Fibroblast of skin of abdomen (primary cell): ENCODE results near the gene RAD50.
A peak's percentile ranks its signal among the peaks of the same experiment; 100 is the strongest.
"Not testable (repeated sequence)": the region's sequence is repeated elsewhere in the genome, so short reads cannot be mapped to it uniquely, and the experiment has no call there.

Source experiments
- DNase-seq: peaks from one replicate; pipeline ENCODE4 v3.0.0-alpha.2; 2013

RAD50 gene

DNA sequence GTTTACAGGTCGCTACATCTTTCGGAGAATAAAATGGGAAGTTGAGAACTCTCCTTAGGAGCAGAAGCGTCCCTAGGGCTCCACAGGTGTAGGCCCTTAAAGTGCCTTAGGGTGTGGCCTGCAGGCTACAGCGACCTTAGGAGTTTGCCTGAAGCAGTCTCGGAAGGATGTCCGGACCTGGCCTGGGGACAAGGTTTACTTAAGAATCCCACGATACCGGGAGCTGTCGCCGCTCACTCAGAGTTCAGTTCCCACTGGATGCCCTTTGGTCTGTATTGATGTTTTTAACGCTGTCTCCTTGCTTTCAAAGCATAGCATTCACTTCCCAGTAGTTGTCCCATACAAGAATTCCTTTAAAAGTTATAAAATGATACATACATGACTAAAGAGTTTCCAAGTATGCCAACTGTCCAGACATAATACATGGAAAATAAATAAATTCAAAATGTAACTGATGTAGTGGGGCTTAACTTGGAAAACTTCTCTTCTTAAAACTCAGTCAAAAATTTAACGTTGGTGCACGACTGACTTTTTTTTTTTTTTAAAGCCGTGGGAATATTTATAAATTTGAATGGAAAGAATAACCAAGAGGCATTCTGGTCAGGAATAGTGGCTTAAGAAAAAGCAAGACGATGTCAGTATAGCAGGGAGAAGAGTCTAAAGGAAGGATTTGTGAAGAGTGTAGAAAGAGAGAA lies 848 bp downstream of the RAD50 start:
- peak; percentile 10 for DNase-seq

DNA sequence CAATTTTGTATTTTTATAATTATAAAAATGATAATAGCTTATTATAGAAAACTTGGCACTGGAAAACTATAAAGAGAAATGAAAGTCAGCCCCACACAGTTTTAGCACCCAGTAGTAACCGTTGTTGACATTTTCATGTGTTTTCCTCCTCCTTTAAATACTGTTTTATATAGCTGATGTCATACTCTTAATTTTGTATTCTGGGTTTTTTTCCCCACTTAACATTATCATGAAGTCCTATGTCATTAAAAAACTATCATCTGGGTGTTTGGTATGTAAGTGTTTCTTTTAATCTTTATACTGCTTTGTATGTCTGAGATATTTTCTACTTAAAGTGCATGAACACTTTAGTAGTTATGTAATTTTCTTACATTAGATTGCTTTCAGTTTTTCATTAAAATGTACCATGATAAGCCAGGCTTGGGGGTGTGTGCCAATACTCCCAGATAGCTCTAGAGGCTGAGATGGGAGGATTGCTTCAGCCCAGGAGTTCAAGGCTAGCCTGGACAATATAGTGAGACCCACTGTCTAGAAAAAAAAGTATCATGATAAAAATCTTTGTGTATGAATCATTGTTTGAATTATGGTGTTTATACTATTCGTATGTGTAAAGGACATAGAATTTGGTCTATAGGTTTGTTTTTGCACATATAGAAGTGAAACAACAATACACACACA lies 2.7 kb downstream of the RAD50 start:
- no peak for DNase-seq

DNA sequence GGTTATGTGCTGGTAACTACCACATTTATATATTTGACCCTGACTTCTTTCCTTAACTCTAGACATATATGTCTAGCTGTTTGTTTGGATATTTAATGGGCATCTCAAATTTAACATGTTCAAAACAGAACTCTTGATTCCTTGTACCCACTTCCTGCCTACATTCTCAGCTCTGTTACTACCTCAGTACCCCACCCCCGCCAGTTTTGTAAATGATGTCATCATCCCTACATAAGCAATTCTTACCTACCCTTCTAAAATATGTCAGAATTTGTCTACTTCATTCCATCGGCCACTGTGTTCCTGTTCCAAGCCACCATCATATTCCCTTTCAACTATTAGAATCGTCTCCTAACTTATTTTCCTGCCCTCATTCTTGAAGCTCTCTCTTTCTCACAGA lies 4.8 kb downstream of the RAD50 start:
- DNase-seq = no peak

DNA sequence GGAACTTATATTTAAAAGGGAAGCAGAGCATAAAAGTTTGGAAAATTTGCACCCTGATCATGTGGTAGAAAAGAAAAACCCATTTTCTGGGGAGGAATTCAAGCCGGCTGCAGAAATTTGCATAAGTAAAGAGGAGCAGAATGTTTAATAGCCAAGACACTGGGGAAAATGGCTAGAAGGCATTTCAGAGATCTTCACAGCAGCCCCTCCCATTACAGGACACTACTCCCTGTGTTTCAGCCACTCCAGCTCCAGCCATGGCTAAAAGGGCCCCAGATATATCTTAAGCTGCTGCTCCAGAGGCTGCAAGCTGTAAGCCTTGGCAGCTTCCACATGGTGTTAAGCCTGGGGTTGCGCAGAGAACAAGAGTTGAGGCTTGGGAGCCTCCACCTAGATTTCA lies 7.8 kb downstream of the RAD50 start:
- not testable (repeated sequence) for DNase-seq

DNA sequence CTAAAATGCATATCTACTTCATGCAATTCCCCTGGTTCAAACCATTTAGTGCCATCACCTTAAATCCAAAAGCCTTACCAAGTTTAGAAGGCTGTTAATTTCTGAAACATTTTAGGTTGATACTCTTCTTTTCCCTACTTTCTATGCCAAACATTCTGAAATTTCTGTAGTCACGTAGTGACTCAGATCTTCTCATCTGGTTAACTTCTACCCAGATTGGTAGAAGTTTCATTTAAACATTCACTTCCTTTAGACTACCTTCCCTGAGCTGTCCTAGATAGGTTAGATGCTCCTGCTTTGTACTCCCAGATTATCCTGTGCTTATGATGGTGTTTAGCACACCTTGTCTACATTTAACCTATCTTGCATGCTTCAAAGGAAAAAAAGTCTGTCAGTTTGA lies 9.9 kb downstream of the RAD50 start:
- no peak for DNase-seq

DNA sequence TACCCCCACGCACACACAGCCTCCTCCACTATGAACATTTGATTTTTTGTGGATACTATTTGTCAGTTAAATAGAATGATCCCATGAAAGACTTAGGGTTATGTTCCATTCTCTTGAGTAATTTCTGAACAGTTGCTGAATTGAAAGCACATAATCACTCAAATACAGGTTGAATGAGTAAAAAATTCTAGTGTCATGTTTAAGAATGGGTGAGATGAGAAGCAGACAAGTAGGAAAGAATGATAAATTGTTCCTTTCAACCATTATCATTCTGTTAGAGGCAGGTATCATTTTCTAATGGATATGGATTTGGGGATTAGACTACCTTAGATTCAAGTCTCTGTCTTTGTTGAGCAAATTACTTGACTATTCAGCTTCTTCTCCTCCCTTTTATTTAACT lies 19.3 kb downstream of the RAD50 start:
- no peak for DNase-seq

DNA sequence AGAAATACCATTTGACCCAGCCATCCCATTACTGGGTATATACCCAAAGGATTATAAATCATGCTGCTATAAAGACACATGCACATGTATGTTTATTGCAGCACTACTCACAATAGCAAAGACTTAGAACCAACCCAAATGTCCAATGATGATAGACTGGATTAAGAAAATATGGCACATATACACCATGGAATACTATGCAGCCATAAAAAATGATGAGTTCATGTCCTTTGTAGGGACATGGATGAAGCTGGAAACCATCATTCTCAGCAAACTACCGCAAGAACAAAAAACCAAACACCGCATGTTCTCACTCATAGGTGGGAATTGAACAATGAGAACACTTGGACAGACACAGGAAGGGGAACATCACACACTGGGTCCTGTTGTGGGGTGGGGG lies 27.8 kb downstream of the RAD50 start:
- DNase-seq = not testable (repeated sequence)

DNA sequence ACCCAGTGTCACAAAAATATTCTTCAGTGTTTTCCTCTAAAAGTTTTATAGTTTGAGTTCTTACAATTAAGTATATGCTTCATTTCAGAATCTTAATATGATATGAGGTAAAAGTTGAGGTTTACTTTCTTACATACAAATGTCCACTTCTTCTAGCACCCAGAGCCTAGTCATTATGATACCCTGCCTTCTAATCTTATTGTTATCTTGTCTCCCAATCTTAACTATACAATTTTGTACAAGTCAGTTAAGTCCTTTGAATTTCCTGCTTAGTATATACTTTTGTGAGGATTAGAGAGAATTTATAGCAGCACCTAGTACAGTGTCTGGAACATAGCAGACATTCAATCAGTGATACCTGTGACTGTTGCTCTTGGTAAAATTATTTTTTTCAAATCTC lies 29.3 kb downstream of the RAD50 start:
- no peak for DNase-seq

DNA sequence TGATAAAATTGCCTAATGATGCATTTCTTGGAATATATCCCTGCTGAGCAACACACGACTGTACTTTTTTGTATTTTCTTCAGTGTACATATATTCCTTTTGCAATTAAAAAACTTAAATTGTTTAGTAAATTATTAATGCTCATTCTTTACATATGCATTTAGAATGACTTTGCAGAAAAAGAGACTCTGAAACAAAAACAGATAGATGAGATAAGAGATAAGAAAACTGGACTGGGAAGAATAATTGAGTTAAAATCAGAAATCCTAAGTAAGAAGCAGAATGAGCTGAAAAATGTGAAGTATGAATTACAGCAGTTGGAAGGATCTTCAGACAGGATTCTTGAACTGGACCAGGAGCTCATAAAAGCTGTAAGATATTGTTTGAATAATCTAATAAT lies 32.7 kb downstream of the RAD50 start:
- no peak for DNase-seq

DNA sequence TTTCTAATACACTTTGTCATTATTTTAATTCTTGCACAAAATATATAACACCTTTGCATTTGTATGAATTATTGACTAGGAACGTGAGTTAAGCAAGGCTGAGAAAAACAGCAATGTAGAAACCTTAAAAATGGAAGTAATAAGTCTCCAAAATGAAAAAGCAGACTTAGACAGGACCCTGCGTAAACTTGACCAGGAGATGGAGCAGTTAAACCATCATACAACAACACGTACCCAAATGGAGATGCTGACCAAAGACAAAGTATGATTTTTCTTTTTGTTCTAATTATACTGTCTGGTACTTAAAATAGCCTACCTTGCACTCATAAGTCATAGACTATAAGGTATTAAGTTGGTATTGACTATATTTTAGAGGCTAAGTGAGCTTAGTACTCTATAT lies 34.4 kb downstream of the RAD50 start:
- DNase-seq = peak; percentile 6

DNA sequence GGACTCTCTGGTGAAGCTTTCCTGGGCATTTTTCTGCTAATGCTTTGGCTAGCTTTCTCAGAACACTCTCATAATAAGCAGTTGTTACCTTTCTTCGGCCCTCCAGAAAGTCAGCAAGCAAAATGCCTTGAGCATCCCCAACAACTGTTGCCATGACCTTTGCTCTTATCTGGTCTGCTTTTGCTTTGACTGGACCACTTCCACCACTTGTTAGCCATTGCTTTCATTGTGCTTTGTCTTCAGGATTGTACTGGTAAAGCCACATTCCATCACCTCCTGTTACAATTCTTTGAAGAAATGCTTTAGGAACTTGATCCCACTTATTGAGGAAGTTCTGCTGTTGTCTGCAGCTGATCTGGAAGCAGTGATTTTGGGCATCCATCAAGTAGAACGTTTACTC lies 35.7 kb downstream of the RAD50 start:
- no peak for DNase-seq

DNA sequence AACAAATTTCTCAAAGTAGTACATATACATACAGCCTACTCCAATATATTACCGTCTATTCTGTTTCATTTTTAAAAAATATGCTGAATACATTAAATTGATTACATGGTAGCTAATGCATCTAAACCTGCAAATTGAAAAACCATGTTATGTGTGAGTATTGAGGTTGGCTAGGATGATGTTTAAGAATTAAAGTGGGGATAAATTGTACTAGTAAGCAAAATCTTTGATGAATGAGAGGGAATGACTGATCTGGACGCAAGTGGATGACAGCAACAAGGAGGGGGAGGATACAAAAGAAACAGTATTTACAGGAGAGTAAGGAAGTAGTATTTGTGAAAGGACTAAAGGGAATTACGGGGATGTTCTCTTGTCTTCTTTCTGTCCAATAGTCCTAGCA lies 37.4 kb downstream of the RAD50 start:
- no peak for DNase-seq

DNA sequence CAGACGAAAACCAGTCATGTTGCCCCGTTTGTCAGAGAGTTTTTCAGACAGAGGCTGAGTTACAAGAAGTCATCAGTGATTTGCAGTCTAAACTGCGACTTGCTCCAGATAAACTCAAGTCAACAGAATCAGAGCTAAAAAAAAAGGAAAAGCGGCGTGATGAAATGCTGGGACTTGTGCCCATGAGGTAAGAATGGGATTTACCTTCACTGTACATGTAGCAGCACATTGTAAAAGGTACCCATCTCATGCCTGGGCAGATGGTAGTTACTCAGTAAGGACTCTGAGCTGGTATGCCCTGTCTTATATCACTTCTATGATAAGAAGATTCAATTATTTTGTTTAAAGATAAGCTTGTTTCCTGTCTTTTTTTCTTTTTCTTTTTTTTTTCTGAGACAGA lies 38.8 kb downstream of the RAD50 start:
- DNase-seq = no peak

DNA sequence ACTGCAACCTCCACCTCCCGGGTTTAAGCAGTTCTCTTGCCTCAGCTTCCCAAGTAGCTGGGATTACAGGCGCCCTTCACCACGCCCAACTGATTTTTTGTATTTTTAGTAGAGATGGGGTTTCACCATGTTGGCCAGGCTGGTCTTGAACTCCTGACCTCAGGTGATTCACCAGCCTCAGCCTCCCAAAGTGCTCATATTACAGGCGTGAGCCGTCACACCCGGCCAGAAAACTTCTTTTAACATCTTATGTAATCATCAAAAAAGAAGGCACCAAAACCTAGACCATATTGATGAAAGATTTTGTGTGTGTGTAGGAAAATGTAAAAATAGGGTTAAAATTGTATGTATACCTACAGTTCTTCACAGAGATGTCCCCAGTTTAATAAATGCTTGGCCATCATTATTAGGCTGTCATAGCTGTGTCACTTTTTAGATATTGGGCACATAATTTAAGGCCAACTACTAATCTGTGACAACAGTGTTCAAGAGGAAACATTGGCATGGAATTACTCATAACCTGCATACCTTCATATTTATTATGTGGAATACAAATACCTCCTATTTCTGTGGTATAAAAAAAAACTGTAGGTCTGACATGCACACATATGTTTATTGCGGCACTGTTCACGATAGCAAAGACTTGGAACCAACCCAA lies 44.4 kb downstream of the RAD50 start:
- DNase-seq = no peak

DNA sequence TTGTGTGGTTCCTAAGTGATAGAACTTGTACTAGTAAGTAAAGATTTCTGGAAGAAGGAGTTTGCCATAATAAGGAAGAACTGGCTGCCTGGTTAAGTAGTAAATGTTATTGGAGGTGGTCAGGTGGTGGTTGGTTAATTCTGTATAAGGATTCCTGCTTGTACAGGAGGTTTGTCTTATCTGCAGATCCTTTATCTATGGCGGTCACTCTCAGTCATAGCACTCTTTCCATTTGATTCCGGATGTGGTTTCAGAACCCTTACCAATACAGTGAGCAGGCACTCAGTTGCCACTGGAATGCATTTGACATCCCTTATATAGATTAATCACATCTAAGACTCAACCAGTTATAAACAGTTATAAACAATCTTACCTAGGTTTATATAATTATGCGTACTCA lies 50.3 kb downstream of the RAD50 start:
- no peak for DNase-seq

DNA sequence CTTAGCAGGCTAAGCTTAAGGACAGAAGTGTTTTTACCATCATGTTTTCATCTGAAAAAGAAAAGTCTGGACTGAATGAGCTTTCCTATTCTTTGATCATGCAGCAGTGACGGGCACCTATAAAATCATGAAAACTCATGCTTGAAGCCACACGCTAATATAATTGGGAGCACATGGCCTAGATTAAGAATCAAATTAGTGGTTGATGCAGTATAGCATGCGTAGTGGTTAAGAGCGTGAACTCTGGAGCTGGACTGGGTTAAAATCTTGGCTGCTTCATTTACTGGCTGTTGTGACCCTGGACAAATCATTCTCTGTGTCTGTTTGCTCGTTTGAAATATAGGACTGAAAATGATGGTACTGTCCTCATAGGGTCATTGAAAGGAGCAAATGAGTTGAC lies 51.3 kb downstream of the RAD50 start:
- peak; percentile 13 for DNase-seq

DNA sequence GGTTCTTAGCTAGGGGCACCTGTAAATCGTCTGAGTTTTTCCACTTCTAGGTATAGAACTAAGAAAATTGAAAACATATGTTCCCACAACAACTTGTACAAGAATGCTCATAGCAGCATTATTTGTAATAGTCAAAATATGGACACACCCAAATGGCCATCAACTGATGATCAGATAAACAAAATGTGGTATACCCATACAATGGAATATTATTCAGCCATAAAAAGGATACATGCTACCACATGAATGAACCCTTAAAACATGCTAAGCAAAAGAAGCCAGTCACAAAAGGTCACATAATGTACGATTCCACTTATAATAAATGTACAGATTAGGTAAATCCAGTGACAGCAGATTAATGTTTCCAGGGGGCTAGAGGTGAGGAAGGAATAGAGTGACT lies 55.2 kb downstream of the RAD50 start:
- DNase-seq = no peak

DNA sequence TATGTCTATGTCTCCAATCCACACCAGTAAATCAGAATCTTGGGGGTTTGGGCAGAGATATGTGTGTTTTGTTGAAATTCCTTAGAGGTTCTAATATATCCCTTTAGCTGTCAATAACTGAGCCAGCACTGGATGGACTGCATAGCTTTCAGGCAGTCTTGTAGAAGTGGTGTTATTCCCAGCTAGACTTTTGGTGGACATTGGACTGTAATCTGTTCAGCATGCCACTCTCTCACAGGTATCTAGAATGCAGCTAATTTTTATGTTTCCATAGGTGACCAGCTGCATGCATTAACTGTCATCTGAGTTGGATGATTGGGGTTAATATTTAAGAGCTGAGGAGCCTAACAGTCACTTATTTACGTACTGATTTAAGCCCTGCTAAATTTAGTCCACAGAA lies 56.1 kb downstream of the RAD50 start:
- no peak for DNase-seq

DNA sequence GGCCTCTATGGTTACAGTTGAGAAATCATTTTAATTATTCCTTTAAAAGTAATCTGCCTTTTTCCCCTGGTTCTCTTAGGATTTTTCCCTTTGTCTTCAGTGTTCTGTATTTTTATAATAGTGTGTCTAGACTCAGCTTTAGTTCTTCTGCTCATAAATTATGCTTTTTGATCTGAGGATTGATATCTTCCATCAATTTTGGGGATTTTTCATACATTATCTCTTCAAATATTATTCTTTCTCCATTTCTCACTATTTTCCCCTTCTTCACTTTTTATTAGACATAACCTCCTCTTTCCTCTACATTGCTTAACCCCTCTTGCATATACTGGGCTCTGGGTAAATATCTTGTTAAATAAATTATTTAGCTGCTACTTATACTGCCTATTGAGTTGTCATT lies 64.9 kb downstream of the RAD50 start:
- DNase-seq = no peak

DNA sequence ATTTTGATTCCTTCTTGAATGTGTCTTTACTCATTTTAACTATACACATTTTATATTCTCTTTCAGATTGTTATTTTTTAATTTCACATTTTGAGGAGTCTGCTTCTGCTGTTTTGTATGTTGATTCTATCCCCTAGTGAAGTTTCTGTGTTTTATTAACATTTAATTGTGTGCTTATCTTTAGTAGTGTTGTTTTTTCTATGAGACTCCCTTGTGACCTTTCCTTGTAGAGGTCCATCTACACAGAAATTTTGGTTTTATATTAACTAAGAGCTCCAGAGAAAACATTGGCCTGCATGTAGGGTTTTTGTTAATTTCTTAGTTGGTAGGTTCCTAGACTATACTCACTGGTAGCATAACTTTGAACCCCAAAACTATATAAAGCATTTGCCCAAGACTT lies 65.8 kb downstream of the RAD50 start:
- no peak for DNase-seq

DNA sequence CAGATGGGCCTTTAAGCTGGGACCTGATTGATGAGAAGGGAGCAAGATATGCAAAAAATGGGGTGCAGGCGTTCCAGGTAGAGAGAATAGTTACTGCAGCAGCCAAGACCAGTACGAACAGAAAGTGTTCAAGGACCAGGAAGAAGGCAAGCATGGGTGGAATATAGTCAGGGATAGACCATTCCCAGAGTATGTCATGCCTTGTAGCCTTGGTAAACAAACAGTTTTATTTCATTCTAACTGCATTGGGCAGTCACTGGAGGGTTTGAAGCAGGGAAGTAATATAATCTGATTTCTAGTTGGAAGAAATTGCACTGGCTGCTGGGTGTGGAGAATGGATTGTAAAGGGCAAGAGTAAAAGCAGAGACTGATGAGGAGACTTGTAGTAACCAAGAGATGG lies 70.7 kb downstream of the RAD50 start:
- DNase-seq = no peak

DNA sequence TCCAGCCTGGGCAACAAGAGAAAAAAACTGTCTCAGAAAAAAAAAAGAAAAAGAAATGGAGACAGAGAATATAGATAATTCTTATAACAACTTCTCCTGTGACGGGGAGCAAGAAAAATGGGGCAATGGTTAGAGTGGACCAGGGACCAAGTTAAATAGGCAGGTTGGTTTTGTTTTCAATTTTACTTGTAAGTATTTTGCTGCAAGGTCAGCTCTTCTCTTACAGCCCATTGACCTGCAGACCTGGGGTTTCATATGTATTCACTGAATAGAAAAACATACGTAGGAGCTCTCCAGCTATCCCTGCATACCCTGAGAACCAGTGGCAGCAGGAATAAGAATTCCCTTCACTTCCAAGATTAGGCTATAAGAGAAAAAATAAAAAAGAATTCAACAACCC lies 72.0 kb downstream of the RAD50 start:
- DNase-seq = no peak

DNA sequence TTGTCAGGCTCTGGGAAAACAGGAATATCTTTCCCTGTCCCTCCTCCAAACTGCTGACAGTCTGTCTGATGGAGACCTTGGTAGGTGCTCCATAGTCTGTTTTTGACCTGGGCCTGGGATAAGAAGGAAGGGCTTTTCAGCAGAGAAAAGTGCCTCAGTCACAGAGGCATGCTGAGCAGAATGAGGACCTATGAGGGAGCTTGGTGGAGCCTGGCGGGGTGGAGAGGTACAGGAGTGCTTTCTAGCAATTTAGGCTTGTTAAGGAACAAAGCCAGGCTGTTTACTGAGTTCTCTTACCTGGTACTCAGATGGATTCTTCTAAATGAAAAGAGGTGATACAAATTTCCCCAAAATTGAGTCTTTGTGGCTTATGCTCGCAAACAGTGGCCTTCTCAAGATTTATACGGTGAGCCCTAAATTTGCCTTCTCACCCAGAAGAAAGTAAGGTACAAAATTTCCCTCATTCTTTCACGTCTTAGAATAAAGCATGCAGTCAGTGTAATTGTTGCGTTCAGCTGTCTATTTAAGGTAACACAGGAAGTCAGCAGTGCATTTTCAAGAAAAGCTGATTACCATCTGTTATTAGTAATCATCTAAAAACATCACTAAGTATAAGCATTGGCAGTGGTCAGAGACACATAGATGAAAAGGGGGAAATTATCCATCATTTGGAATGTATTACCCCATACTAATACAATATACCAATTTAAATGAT lies 72.6 kb downstream of the RAD50 start:
- no peak for DNase-seq

DNA sequence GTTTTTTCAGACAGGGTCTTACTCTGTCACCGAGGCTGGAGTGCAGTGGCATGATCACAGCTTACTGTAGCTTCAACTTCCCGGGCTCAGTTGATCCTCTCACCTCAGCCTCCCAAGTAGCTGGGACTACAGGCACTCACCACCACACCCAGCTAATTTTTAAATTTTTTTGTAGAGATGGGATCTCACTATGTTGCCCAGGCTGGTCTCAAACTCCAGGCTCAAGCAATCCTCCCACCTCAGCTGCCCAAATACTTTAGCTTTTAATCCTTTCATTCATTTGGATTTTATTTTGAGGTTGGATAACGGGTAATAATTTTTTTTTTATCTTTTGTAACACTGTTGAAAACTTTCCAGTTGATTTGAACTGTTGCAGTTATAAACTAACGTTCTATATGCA lies 76.8 kb downstream of the RAD50 start:
- not testable (repeated sequence) for DNase-seq
